ENCODE measurements around the gene HTT.

DNA sequence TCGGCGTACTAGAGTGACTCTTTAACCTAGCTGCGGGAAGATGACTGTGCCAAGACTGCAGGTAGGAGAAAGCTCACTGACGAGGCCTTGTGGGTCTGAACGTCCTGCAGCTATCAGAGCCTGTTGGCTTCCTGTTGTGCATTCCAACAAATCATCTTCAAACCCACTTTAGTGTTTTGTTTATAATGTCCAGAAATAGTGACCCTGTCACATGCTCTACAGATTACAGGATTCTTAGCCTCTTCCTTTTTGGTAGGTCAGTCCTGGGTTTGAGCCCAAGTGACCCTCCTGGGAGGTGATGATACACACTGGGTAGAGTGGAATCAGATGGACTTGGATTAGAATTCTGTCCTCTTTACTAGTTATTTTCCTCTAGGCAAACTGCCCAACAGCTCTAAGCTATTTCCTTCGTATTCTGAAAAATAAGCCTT is 33.2 kb downstream of the HTT start:
- TF ChIP-seq, protein P1, sequence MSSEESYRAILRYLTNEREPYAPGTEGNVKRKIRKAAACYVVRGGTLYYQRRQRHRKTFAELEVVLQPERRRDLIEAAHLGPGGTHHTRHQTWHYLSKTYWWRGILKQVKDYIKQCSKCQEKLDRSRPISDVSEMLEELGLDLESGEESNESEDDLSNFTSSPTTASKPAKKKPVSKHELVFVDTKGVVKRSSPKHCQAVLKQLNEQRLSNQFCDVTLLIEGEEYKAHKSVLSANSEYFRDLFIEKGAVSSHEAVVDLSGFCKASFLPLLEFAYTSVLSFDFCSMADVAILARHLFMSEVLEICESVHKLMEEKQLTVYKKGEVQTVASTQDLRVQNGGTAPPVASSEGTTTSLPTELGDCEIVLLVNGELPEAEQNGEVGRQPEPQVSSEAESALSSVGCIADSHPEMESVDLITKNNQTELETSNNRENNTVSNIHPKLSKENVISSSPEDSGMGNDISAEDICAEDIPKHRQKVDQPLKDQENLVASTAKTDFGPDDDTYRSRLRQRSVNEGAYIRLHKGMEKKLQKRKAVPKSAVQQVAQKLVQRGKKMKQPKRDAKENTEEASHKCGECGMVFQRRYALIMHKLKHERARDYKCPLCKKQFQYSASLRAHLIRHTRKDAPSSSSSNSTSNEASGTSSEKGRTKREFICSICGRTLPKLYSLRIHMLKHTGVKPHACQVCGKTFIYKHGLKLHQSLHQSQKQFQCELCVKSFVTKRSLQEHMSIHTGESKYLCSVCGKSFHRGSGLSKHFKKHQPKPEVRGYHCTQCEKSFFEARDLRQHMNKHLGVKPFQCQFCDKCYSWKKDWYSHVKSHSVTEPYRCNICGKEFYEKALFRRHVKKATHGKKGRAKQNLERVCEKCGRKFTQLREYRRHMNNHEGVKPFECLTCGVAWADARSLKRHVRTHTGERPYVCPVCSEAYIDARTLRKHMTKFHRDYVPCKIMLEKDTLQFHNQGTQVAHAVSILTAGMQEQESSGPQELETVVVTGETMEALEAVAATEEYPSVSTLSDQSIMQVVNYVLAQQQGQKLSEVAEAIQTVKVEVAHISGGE (CRISPR knock-in tag; IDR thresholded peaks at IDR 0.05) = no peak
- TF ChIP-seq, protein P2, sequence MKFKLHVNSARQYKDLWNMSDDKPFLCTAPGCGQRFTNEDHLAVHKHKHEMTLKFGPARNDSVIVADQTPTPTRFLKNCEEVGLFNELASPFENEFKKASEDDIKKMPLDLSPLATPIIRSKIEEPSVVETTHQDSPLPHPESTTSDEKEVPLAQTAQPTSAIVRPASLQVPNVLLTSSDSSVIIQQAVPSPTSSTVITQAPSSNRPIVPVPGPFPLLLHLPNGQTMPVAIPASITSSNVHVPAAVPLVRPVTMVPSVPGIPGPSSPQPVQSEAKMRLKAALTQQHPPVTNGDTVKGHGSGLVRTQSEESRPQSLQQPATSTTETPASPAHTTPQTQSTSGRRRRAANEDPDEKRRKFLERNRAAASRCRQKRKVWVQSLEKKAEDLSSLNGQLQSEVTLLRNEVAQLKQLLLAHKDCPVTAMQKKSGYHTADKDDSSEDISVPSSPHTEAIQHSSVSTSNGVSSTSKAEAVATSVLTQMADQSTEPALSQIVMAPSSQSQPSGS (CRISPR knock-in tag; IDR thresholded peaks at IDR 0.05) = no peak
- TF ChIP-seq ZNF785 (CRISPR knock-in tag; IDR thresholded peaks at IDR 0.05) (no peak), POLR2A (conservative IDR thresholded peaks at IDR 0.05) (no peak), ZSCAN29 (IDR thresholded peaks at IDR 0.05) (no peak), ZNF75A (CRISPR knock-in tag; IDR thresholded peaks at IDR 0.05) (no peak), JUND (IDR thresholded peaks at IDR 0.05; ENCODE audit: borderline replicate concordance, low read depth, low read length) (no peak), JUND (tag; IDR thresholded peaks at IDR 0.05; ENCODE audit: borderline replicate concordance, low read depth, low read length) (no peak), SIN3A (IDR thresholded peaks at IDR 0.05; ENCODE audit: borderline replicate concordance in 2 of 2, control insufficient read depth in 1 of 2, low read depth in 2 of 2, low read length in 2 of 2) (no peak), PHF20 (IDR thresholded peaks at IDR 0.05; ENCODE audit: partially characterized antibody) (no peak), CBX2 (IDR thresholded peaks at IDR 0.05; ENCODE audit: insufficient read depth, low read length, poor library complexity, severe bottlenecking) (no peak), ZNF282 (CRISPR knock-in tag; IDR thresholded peaks at IDR 0.05) (no peak)
- TF ChIP-seq, protein P3, sequence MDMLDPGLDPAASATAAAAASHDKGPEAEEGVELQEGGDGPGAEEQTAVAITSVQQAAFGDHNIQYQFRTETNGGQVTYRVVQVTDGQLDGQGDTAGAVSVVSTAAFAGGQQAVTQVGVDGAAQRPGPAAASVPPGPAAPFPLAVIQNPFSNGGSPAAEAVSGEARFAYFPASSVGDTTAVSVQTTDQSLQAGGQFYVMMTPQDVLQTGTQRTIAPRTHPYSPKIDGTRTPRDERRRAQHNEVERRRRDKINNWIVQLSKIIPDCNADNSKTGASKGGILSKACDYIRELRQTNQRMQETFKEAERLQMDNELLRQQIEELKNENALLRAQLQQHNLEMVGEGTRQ (CRISPR knock-in tag; IDR thresholded peaks at IDR 0.05) = no peak
- TF ChIP-seq, protein P4, sequence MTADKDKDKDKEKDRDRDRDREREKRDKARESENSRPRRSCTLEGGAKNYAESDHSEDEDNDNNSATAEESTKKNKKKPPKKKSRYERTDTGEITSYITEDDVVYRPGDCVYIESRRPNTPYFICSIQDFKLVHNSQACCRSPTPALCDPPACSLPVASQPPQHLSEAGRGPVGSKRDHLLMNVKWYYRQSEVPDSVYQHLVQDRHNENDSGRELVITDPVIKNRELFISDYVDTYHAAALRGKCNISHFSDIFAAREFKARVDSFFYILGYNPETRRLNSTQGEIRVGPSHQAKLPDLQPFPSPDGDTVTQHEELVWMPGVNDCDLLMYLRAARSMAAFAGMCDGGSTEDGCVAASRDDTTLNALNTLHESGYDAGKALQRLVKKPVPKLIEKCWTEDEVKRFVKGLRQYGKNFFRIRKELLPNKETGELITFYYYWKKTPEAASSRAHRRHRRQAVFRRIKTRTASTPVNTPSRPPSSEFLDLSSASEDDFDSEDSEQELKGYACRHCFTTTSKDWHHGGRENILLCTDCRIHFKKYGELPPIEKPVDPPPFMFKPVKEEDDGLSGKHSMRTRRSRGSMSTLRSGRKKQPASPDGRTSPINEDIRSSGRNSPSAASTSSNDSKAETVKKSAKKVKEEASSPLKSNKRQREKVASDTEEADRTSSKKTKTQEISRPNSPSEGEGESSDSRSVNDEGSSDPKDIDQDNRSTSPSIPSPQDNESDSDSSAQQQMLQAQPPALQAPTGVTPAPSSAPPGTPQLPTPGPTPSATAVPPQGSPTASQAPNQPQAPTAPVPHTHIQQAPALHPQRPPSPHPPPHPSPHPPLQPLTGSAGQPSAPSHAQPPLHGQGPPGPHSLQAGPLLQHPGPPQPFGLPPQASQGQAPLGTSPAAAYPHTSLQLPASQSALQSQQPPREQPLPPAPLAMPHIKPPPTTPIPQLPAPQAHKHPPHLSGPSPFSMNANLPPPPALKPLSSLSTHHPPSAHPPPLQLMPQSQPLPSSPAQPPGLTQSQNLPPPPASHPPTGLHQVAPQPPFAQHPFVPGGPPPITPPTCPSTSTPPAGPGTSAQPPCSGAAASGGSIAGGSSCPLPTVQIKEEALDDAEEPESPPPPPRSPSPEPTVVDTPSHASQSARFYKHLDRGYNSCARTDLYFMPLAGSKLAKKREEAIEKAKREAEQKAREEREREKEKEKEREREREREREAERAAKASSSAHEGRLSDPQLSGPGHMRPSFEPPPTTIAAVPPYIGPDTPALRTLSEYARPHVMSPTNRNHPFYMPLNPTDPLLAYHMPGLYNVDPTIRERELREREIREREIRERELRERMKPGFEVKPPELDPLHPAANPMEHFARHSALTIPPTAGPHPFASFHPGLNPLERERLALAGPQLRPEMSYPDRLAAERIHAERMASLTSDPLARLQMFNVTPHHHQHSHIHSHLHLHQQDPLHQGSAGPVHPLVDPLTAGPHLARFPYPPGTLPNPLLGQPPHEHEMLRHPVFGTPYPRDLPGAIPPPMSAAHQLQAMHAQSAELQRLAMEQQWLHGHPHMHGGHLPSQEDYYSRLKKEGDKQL (CRISPR knock-in tag; IDR thresholded peaks at IDR 0.05; ENCODE audit: borderline replicate concordance) = no peak
- TF ChIP-seq, protein P5, sequence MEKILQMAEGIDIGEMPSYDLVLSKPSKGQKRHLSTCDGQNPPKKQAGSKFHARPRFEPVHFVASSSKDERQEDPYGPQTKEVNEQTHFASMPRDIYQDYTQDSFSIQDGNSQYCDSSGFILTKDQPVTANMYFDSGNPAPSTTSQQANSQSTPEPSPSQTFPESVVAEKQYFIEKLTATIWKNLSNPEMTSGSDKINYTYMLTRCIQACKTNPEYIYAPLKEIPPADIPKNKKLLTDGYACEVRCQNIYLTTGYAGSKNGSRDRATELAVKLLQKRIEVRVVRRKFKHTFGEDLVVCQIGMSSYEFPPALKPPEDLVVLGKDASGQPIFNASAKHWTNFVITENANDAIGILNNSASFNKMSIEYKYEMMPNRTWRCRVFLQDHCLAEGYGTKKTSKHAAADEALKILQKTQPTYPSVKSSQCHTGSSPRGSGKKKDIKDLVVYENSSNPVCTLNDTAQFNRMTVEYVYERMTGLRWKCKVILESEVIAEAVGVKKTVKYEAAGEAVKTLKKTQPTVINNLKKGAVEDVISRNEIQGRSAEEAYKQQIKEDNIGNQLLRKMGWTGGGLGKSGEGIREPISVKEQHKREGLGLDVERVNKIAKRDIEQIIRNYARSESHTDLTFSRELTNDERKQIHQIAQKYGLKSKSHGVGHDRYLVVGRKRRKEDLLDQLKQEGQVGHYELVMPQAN (IDR thresholded peaks at IDR 0.05; ENCODE audit: borderline replicate concordance) = no peak
